HCT116 (cell line): ENCODE results near the gene ATRN.

Experiments
- POLR2A ChIP-seq: IDR thresholded peaks from 2 replicates; pipeline ENCODE4 v1.7.0; 2011; ENCODE audit warnings: borderline replicate concordance; ENCODE audit not compliant: insufficient read depth, insufficient read length; ENCODE audit errors: extremely low read depth
- POLR2AphosphoS5 ChIP-seq: IDR thresholded peaks from 2 replicates; pipeline ENCODE4 v1.6.1; 2011; ENCODE audit warnings: mild to moderate bottlenecking, low read depth, low read length, moderate library complexity
- SP1 ChIP-seq: IDR thresholded peaks from 2 replicates; pipeline ENCODE4 v1.6.1; 2012; ENCODE audit warnings: low read depth

DNA sequence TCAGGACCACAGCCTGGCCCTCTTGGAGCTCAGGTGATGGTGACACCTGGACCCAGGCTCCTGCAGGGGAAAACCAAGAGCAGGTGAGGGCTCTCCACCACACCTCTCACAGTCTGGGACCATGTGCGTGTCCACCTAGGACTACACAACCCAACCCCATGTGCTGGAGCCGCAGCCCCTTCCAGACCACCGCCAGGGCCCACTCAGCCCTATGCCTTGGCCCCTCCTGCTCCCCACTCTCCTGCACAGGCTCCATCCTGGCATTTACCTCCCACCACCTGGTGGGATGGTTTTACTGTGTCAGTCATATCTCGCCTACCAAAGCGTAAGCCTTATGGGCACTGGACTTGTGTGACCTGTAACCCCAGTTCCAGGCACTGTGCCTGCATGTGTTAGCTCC lies 224.0 kb downstream of the ATRN start:
- TF ChIP-seq SP1 (no peak), POLR2A (no peak), POLR2AphosphoS5 (no peak)
